Osteoblast (primary cell): ENCODE data around the gene PARD3. TPM values are rescaled to one million over a fixed set of nuclear protein-coding genes. Genes with fewer than 3 reads are reported as not detected.

Experiments
- DNase-seq: peaks from one replicate; pipeline ENCODE4 v3.0.0; 2011; ENCODE audit warnings: low spot score, mixed read lengths; ENCODE audit not compliant: insufficient read length; ENCODE audit errors: missing footprints
- H2AFZ ChIP-seq: 2 replicates; pipeline ENCODE4 v1.6.0; 2011; ENCODE audit warnings: mild to moderate bottlenecking, low read length
- H3K27ac ChIP-seq: 2 replicates; pipeline ENCODE4 v1.5.1; 2011; ENCODE audit warnings: mild to moderate bottlenecking, low read depth, low read length, moderate library complexity
- H3K27me3 ChIP-seq: 2 replicates; pipeline ENCODE4 v1.6.0; 2012; ENCODE audit warnings: mild to moderate bottlenecking, control low read depth, inconsistent platforms, low read length, moderate library complexity; ENCODE audit not compliant: insufficient read depth
- H3K36me3 ChIP-seq: 2 replicates; pipeline ENCODE4 v1.5.1; 2011; ENCODE audit warnings: mild to moderate bottlenecking, low read length, control low read depth, moderate library complexity; ENCODE audit not compliant: insufficient read depth
- H3K4me1 ChIP-seq: 2 replicates; pipeline ENCODE4 v1.5.1; 2011; ENCODE audit warnings: mild to moderate bottlenecking, low read length, control low read depth, moderate library complexity; ENCODE audit not compliant: insufficient read depth
- H3K4me2 ChIP-seq: 2 replicates; pipeline ENCODE4 v1.6.0; 2011; ENCODE audit warnings: mild to moderate bottlenecking, low read length; ENCODE audit not compliant: insufficient read depth
- H3K4me3 ChIP-seq: fragments of 200-600 bp; sonication (generic); 3 replicates; pipeline ENCODE4 v1.5.1; 2012; ENCODE audit warnings: mild to moderate bottlenecking, low read length, inconsistent platforms; ENCODE audit not compliant: insufficient read depth
- H3K79me2 ChIP-seq: 2 replicates; pipeline ENCODE4 v1.6.0; 2012; ENCODE audit warnings: mild to moderate bottlenecking, low read length, control low read depth, inconsistent platforms; ENCODE audit not compliant: insufficient read depth
- H3K9me3 ChIP-seq: 2 replicates; pipeline ENCODE4 v1.5.1; 2011; ENCODE audit warnings: low read depth, low read length, control low read depth
- H4K20me1 ChIP-seq: 2 replicates; pipeline ENCODE4 v1.6.0; 2012; ENCODE audit warnings: mild to moderate bottlenecking, low read length, control low read depth; ENCODE audit not compliant: insufficient read depth
- CTCF ChIP-seq: IDR thresholded peaks from 2 replicates; pipeline ENCODE4 v1.5.1; 2011; ENCODE audit warnings: mild to moderate bottlenecking, low read depth, low read length, moderate library complexity; ENCODE audit errors: extremely low read depth
- total RNA-seq: library from RNA; depleted of rRNA; stranded (reverse); fragments of >200 nt; gene quantifications from 2 replicates; pipeline ENCODE4 v1.2.3, GENCODE V29; 2012

Gene PARD3
- total RNA-seq, 1 donor, result 71.7 TPM

- H2AFZ ChIP-seq, result peak overlapping the region; percentile 67
- no peak for TF ChIP-seq CTCF
- DNase-seq, result no peak
Observed at GRCh38 chr10:34104829-34105572, 710.1 kb downstream of the PARD3 start.

GRCh38 chr10:34102893-34103506 is 712.1 kb downstream of the PARD3 start:
- Histone ChIP-seq H3K4me3 (no peak overlapping the region), H3K27ac (peak overlapping the region; percentile 62), H3K27me3 (no peaks in the 10 kb centered on the region), H3K36me3 (no peaks in the 10 kb centered on the region), H3K79me2 (no peaks in the 10 kb centered on the region), H3K4me1 (peaks cover 21% of the 10 kb centered on the region), H3K4me2 (peak overlapping the region; percentile 43), H2AFZ (no peak overlapping the region), H3K9me3 (no peaks in the 10 kb centered on the region), H4K20me1 (no peaks in the 10 kb centered on the region)
- no peak for TF ChIP-seq CTCF
- no peak for DNase-seq

More at GRCh38 chr10:34104829-34105572, 710.1 kb downstream of the PARD3 start:
- no peak overlapping the region for H3K4me3 ChIP-seq
- H3K79me2 ChIP-seq, result no peaks in the 10 kb centered on the region
- H3K9me3 ChIP-seq, result no peaks in the 10 kb centered on the region
- no peaks in the 10 kb centered on the region for H3K36me3 ChIP-seq
- H3K4me1 ChIP-seq, result peaks cover 21% of the 10 kb centered on the region
- H3K27me3 ChIP-seq, result no peaks in the 10 kb centered on the region
- H4K20me1 ChIP-seq, result no peaks in the 10 kb centered on the region
- H3K27ac ChIP-seq, result no peak overlapping the region
- peak overlapping the region; percentile 30 for H3K4me2 ChIP-seq

GRCh38 chr10:34102237-34102673 is 712.8 kb downstream of the PARD3 start:
- Histone ChIP-seq H3K79me2 (no peaks in the 10 kb centered on the region), H3K4me2 (peak overlapping the region; percentile 43), H4K20me1 (no peaks in the 10 kb centered on the region), H3K9me3 (no peaks in the 10 kb centered on the region), H2AFZ (peak overlapping the region; percentile 86), H3K4me3 (peak overlapping the region; percentile 9), H3K27ac (peak overlapping the region; percentile 62), H3K36me3 (no peaks in the 10 kb centered on the region), H3K4me1 (peaks cover 21% of the 10 kb centered on the region), H3K27me3 (no peaks in the 10 kb centered on the region)
- peak; percentile 82 for DNase-seq
- no peak for TF ChIP-seq CTCF

GRCh38 chr10:34101001-34101400 is 714.1 kb downstream of the PARD3 start:
- Histone ChIP-seq H3K36me3 (no peaks in the 10 kb centered on the region), H3K9me3 (no peaks in the 10 kb centered on the region), H3K4me3 (no peak overlapping the region), H3K79me2 (no peaks in the 10 kb centered on the region), H4K20me1 (no peaks in the 10 kb centered on the region), H3K27me3 (no peaks in the 10 kb centered on the region), H3K27ac (no peak overlapping the region), H2AFZ (no peak overlapping the region), H3K4me2 (no peak overlapping the region), H3K4me1 (peaks cover 21% of the 10 kb centered on the region)
- no peak for DNase-seq
- no peak for TF ChIP-seq CTCF
